MCF 10A (cell line): ENCODE results near the gene ANLN. TPM values are rescaled to one million over a fixed set of nuclear protein-coding genes. Genes with fewer than 3 reads are reported as not detected.

ENCODE experiments used
- BruUV-seq: library from RNA; stranded (reverse); fragments of 400-500 nt; replicated peaks from 2 replicates; lab custom pipeline; 2021; lab: Mats Ljungman, UMichigan
- CTCF ChIA-PET: fragments of 300-600 bp; sonication (Branson Sonifier 250); formaldehyde crosslinking; extraction: SDS; loops from one replicate; lab custom pipeline; 2021; ENCODE audit warnings: antibody characterized with exemption, inconsistent platforms; lab: Yijun Ruan, JAX
- POLR2A ChIA-PET: fragments of 300-600, 350-650 bp; sonication (Branson Sonifier 250); formaldehyde crosslinking; extraction: SDS; loops from one replicate; lab custom pipeline; 2020; ENCODE audit warnings: antibody characterized with exemption, inconsistent platforms; lab: Yijun Ruan, JAX
- DNase-seq: peaks from one replicate; pipeline ENCODE4 v3.0.0-alpha.2; 2018; ENCODE audit not compliant: unreplicated experiment
- H3K27ac Mint-ChIP-seq: one replicate; pipeline ENCODE4 v1.8.0; 2022; ENCODE audit warnings: mild to moderate bottlenecking, low read depth, mixed read lengths; ENCODE audit not compliant: unreplicated experiment
- H3K27me3 Mint-ChIP-seq: one replicate; pipeline ENCODE4 v1.8.0; 2022; ENCODE audit warnings: mixed read lengths; ENCODE audit not compliant: insufficient read depth, unreplicated experiment
- H3K36me3 Mint-ChIP-seq: one replicate; pipeline ENCODE4 v1.8.0; 2022; ENCODE audit warnings: mild to moderate bottlenecking, moderate library complexity, mixed read lengths; ENCODE audit not compliant: insufficient read depth, unreplicated experiment
- H3K4me1 Mint-ChIP-seq: one replicate; pipeline ENCODE4 v1.8.0; 2022; ENCODE audit warnings: mixed read lengths; ENCODE audit not compliant: insufficient read depth, unreplicated experiment
- H3K4me3 Mint-ChIP-seq: one replicate; pipeline ENCODE4 v1.8.0; 2022; ENCODE audit warnings: mild to moderate bottlenecking, moderate library complexity, mixed read lengths; ENCODE audit not compliant: unreplicated experiment
- H3K9me3 Mint-ChIP-seq: one replicate; pipeline ENCODE4 v1.8.0; 2022; ENCODE audit warnings: mixed read lengths; ENCODE audit not compliant: unreplicated experiment
- intact Hi-C: fragments of 100-400 bp; cut with micrococcal nuclease; formaldehyde crosslinking; loops from 2 replicates; pipeline ENCODE4 v1.14.1; 2022
- total RNA-seq: library from RNA; stranded (reverse); gene quantifications from 2 replicates; pipeline ENCODE4 v1.2.3, GENCODE V29; 2022
- TF ChIP-seq, protein P1 (sequence below): fragments of 200-600 bp; IDR thresholded peaks from one replicate; pipeline ENCODE4 v1.8.0; 2022; ENCODE audit warnings: antibody characterized with exemption, mild to moderate bottlenecking; ENCODE audit not compliant: unreplicated experiment

Gene ANLN
- total RNA-seq, 1 experiment from 2014 or later = 104 TPM

DNA sequence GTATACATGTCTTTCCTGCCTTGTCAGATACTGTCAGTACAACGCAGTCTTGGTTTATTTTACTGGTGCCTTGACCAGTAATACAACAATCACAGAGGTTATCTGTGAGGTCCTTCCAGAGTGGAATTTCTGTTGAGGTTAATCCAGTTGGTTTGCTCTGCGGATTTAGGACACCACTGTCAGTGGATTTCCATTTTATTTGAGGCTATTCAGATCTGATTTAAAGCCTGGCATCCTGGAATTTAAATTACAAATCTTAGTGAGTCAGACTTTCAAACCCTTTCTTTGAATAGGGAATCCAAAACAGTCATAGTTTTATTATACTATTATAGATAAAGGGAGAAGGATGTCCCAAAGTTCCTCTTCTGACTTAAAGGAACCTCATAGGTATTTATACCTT lies 40.5 kb downstream of the ANLN start:
- Mint-ChIP-seq H3K27me3 (no peaks in the 10 kb centered on the region), H3K4me3 (no peak overlapping the region), H3K27ac (peak overlapping the region; percentile 23), H3K36me3 (no peaks in the 10 kb centered on the region), H3K4me1 (peaks cover 5% of the 10 kb centered on the region), H3K9me3 (peaks cover 6% of the 10 kb centered on the region)
- POLR2A ChIA-PET = interaction anchor here (2.5 kb wide), 1 partner anchor 39 kb away, joined by 10 read pairs; no protein-coding TSS in a partner anchor
- TF ChIP-seq, protein P1, sequence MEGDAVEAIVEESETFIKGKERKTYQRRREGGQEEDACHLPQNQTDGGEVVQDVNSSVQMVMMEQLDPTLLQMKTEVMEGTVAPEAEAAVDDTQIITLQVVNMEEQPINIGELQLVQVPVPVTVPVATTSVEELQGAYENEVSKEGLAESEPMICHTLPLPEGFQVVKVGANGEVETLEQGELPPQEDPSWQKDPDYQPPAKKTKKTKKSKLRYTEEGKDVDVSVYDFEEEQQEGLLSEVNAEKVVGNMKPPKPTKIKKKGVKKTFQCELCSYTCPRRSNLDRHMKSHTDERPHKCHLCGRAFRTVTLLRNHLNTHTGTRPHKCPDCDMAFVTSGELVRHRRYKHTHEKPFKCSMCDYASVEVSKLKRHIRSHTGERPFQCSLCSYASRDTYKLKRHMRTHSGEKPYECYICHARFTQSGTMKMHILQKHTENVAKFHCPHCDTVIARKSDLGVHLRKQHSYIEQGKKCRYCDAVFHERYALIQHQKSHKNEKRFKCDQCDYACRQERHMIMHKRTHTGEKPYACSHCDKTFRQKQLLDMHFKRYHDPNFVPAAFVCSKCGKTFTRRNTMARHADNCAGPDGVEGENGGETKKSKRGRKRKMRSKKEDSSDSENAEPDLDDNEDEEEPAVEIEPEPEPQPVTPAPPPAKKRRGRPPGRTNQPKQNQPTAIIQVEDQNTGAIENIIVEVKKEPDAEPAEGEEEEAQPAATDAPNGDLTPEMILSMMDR = no peak
- BruUV-seq = no TSS peak
- CTCF ChIA-PET = interaction anchor here (3.4 kb wide), 1 partner anchor 11 kb away, joined by 33 read pairs; no protein-coding TSS in a partner anchor
- intact Hi-C loops = loop anchor here (5.0 kb wide), 1 partner anchor 63 kb away; a partner anchor contains a TSS
- DNase-seq = no peak

DNA sequence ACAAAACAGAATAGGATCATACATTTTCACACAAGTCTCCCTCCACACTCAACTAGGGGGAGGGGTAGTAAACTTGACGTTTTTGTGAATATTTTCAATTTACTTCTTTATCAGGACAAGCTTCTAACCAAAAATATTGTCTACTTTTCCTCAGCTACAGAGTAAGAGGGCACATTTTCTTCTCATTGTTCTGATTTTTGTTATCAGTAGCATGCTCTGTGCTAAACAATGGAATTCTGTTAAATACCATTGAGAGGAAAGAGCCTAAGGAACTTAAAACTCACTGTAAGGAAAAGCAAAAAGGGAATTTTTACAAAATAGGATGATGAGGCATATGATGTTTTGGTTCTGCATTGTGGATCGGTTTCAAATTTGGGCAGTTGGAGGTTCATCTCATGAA lies 41.2 kb downstream of the ANLN start:
- Mint-ChIP-seq H3K4me3 (no peak overlapping the region), H3K27me3 (no peaks in the 10 kb centered on the region), H3K4me1 (peaks cover 5% of the 10 kb centered on the region), H3K36me3 (no peaks in the 10 kb centered on the region), H3K9me3 (peaks cover 6% of the 10 kb centered on the region), H3K27ac (no peak overlapping the region)
- TF ChIP-seq, protein P1 = no peak
- no peak for DNase-seq
- ChIA-PET POLR2A (interaction anchor here (0.7 to 2.5 kb wide), 2 partner anchors 39 to 65 kb away, joined by 3 to 10 read pairs; no protein-coding TSS in a partner anchor), CTCF (interaction anchor here (3.4 kb wide), 1 partner anchor 10 kb away, joined by 33 read pairs; no protein-coding TSS in a partner anchor)
- BruUV-seq = no TSS peak
- intact Hi-C loops = loop anchor here (5.0 kb wide), 1 partner anchor 64 kb away; a partner anchor contains a TSS

DNA sequence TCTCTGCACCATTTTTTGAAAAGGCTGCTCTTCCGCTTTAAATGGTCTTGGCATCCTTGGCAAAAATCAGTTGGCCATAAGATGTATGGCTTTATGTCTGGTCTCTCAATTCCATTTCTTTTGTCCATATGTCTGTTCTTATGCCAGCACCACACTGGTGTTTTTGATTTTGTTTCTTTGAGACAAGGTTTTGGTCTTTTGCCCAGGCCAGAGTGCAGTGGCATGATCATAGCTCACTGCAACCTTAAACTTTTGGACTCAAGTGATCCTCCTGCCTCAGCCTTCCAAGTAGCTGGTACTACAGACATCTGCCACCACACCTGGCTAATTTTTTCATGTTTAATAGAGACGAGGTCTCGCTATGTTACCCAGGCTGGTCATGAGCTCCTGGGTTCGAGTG lies 48.5 kb downstream of the ANLN start:
- DNase-seq = no peak
- Mint-ChIP-seq H3K9me3 (no peaks in the 10 kb centered on the region), H3K36me3 (no peaks in the 10 kb centered on the region), H3K27ac (no peak overlapping the region), H3K4me1 (peaks cover 4% of the 10 kb centered on the region), H3K27me3 (no peaks in the 10 kb centered on the region), H3K4me3 (no peak overlapping the region)
- ChIA-PET POLR2A (interaction anchor here (0.6 to 1.3 kb wide), 2 partner anchors 48 to 520 kb away, joined by 3 to 4 read pairs; no protein-coding TSS in a partner anchor), CTCF (interaction anchor here (7.0 kb wide), 1 partner anchor 760 kb away, joined by 174 read pairs; no protein-coding TSS in a partner anchor)
- no TSS peak for BruUV-seq
- TF ChIP-seq, protein P1 = no peak
- intact Hi-C loops = no loop called here

DNA sequence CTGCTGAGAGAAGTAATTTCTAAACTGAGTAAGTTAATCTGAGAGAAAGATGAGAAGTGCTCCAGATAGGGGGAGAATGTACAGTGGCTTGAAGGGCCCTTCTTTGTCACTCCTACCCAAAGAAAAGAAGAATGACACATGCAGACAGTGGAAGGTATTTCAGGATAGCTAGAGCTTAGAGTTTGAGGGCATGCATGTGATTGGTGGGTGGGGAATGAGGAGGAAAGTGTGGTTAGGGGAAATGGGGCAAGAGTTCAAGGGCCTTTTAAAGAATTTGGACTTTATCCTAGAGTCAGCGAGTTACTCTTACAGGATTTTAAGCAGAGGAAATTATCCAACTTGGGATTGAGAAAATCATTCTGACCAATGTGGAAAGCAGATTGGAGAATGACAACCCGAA lies 50.0 kb downstream of the ANLN start:
- BruUV-seq = no TSS peak
- TF ChIP-seq, protein P1 = no peak
- Mint-ChIP-seq H3K27me3 (no peaks in the 10 kb centered on the region), H3K9me3 (no peaks in the 10 kb centered on the region), H3K36me3 (no peaks in the 10 kb centered on the region), H3K27ac (no peak overlapping the region), H3K4me3 (no peak overlapping the region), H3K4me1 (no peaks in the 10 kb centered on the region)
- intact Hi-C loops = loop anchor here (2.0 kb wide), 1 partner anchor 231 kb away; no protein-coding TSS in a partner anchor
- no peak for DNase-seq
- ChIA-PET POLR2A (interaction anchor here (0.6 to 1.1 kb wide), 3 partner anchors 356 to 758 kb away, joined by 3 to 4 read pairs (median 3); no protein-coding TSS in a partner anchor), CTCF (interaction anchor here (1.0 to 7.0 kb wide), 16 partner anchors 8 to 765 kb away, joined by 3 to 174 read pairs (median 28); partner anchors contain the start of gene ANLN)
